Muscle layer of duodenum (tissue), 2 donors: ENCODE results near the gene FAM186B.

ENCODE experiments used
- H3K27ac ChIP-seq: one replicate; pipeline ENCODE4 v1.7.0; 2013; ENCODE audit warnings: mild to moderate bottlenecking, low read length
- H3K27me3 ChIP-seq: one replicate; pipeline ENCODE4 v1.7.0; 2013; ENCODE audit warnings: low read depth, mild to moderate bottlenecking, control low read depth, low read length
- H3K36me3 ChIP-seq, 2 donors: one replicate each; pipeline ENCODE4 v1.7.0; 2013; ENCODE audit warnings: low read length in 2 of 2, control low read depth in 1 of 2, mild to moderate bottlenecking in 1 of 2; ENCODE audit not compliant: insufficient read depth in 2 of 2, control insufficient read depth in 1 of 2
- H3K4me1 ChIP-seq, 2 donors: one replicate each; pipeline ENCODE4 v1.7.0; 2013; ENCODE audit warnings: low read length in 2 of 2, mild to moderate bottlenecking in 2 of 2, control low read depth in 1 of 2, moderate library complexity in 1 of 2; ENCODE audit not compliant: insufficient read depth in 2 of 2, control insufficient read depth in 1 of 2
- H3K4me3 ChIP-seq, 2 donors: one replicate each; pipeline ENCODE4 v1.7.0; 2013; ENCODE audit warnings: low read length in 2 of 2, low read depth in 1 of 2, mild to moderate bottlenecking in 1 of 2
- H3K9me3 ChIP-seq, 2 donors: one replicate each; pipeline ENCODE4 v1.7.0; 2013; ENCODE audit warnings: low read length in 2 of 2, control low read depth in 1 of 2, mild to moderate bottlenecking in 1 of 2; ENCODE audit not compliant: control insufficient read depth in 1 of 2
- donor health status: healthy.

FAM186B gene

GRCh38 chr12:49547090-49547690 lies 58.2 kb downstream of the FAM186B start:
- no peaks in the 10 kb centered on the region for H3K36me3 ChIP-seq
- no peaks in the 10 kb centered on the region for H3K9me3 ChIP-seq
- peaks cover 11% of the 10 kb centered on the region for H3K27me3 ChIP-seq
- H3K4me3 ChIP-seq = no peak overlapping the region
- H3K27ac ChIP-seq = no peak overlapping the region
- H3K4me1 ChIP-seq = peaks cover 0 to 8% of the 10 kb centered on the region in 2 donors

DNA sequence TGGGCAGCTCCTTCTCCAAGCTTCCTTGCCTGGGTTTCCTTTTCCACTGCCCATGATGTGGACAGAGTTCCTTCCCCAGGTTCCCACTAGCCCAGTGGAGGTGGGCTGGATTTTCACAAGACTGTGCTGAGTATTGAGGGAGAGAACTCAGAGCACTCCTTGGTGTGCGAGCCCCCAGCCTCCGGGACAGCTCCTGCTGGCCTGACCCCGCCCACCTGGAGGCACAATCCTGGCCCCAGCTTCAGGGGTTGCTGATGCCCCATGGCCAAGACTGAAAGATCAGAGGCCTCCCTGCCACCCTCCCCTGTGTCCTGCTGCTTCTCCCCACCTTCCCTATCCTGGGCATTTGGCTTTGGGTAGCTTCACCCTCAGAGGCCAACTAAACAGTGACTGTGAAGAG lies 59.0 kb downstream of the FAM186B start:
- Histone ChIP-seq H3K4me3 (no peak overlapping the region), H3K4me1 (peaks cover 0 to 8% of the 10 kb centered on the region in 2 donors), H3K36me3 (no peaks in the 10 kb centered on the region), H3K27me3 (peaks cover 11% of the 10 kb centered on the region), H3K27ac (no peak overlapping the region), H3K9me3 (no peaks in the 10 kb centered on the region)

DNA sequence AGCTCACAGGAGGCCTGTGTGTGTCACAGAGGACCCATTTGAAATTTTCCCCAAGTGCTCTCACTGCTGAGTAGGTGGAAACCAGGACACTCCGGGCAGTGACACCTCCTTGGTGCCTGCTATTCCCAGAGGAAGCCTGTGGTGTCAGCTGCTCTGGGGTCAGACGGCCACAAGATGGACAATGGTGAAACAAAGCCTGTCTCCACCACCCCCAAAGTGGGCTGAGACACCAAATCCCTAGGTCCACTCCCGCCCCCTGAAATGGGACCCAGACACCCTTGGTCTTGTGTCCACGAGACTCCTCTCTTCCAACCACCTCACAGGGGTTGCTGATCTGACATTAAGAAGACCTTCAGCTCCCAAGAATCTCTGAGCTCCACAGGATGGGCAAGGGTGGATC lies 59.6 kb downstream of the FAM186B start:
- H3K27ac ChIP-seq = no peak overlapping the region
- H3K9me3 ChIP-seq = no peaks in the 10 kb centered on the region
- H3K4me3 ChIP-seq = no peak overlapping the region
- no peaks in the 10 kb centered on the region for H3K36me3 ChIP-seq
- peaks cover 0 to 8% of the 10 kb centered on the region in 2 donors for H3K4me1 ChIP-seq
- peaks cover 11% of the 10 kb centered on the region for H3K27me3 ChIP-seq

GRCh38 chr12:49543914-49544815 lies 61.3 kb downstream of the FAM186B start:
- H3K27me3 ChIP-seq = peaks cover 17% of the 10 kb centered on the region
- no peak overlapping the region for H3K27ac ChIP-seq
- H3K36me3 ChIP-seq = no peaks in the 10 kb centered on the region
- H3K4me3 ChIP-seq = no peak overlapping the region
- H3K9me3 ChIP-seq = no peaks in the 10 kb centered on the region
- H3K4me1 ChIP-seq = peaks cover 0 to 8% of the 10 kb centered on the region in 2 donors

- Histone ChIP-seq H3K4me1 (peaks cover 0 to 6% of the 10 kb centered on the region in 2 donors), H3K9me3 (no peaks in the 10 kb centered on the region), H3K4me3 (no peak overlapping the region), H3K36me3 (no peaks in the 10 kb centered on the region), H3K27ac (no peak overlapping the region), H3K27me3 (peaks cover 15% of the 10 kb centered on the region)
Observed at GRCh38 chr12:49543221-49543913, 62.1 kb downstream of the FAM186B start.

DNA sequence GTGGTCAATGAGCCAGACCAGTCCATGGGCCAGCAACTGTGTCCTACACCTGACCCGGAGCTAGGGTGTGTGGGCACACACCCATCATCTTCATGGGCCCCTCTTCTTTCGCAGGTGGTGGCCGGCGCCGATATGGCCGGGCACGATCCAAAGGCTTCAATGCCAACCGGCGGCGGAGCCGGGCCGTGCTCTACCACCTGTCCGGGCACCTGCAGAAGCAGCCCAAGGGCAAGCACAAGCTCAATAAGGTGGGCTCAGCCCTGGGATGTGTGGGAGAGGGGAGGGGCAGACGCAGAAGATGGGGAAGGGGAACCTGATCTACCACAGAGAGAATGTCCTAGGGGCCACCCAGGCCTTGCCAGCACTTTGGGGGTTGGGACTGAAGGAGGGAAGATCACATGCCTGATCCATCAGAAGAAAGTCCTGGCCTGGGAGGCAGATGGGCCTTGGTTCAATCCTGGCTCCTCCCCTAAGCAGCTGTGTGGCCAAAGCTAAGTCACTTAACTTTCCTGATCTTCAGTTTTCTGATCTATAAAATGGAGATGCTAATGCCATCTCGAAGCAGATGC lies 62.8 kb downstream of the FAM186B start:
- H3K27ac ChIP-seq = no peak overlapping the region
- no peaks in the 10 kb centered on the region for H3K36me3 ChIP-seq
- no peaks in the 10 kb centered on the region for H3K9me3 ChIP-seq
- H3K27me3 ChIP-seq = peaks cover 15% of the 10 kb centered on the region
- H3K4me3 ChIP-seq = no peak overlapping the region
- peaks cover 0 to 10% of the 10 kb centered on the region in 2 donors for H3K4me1 ChIP-seq

DNA sequence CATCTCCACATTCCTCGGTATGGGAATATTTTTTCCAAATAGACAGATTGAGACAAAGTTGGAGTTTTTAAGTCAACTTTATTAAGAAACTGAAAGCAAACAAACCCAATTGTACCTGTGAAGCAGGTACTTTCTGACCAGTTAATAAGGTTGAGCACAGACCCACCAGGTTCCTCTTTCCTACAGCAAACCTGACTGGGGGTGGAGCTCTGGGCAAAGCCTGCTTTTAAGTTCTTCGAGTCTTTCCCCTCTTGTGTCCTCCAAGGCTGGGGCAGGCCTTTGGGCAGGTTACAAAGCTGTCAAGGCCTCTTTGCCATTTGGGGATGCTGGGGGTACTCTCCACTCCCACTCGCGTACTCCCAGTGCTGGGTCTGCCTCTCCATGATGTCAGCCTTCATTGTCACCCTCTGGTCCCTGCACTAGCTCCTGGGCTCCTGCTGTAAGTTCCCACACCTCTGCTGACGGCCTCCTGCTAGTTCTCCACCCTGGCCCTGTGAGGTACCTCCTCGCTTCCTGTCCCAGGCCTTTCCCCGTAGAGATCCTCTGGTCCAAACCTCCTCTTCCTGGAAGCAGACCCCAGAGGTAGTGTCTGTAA lies 63.4 kb downstream of the FAM186B start:
- Histone ChIP-seq H3K4me1 (peaks cover 3 to 16% of the 10 kb centered on the region in 2 donors), H3K27ac (no peak overlapping the region), H3K4me3 (no peak overlapping the region), H3K9me3 (no peaks in the 10 kb centered on the region), H3K27me3 (peaks cover 18% of the 10 kb centered on the region), H3K36me3 (no peaks in the 10 kb centered on the region)

DNA sequence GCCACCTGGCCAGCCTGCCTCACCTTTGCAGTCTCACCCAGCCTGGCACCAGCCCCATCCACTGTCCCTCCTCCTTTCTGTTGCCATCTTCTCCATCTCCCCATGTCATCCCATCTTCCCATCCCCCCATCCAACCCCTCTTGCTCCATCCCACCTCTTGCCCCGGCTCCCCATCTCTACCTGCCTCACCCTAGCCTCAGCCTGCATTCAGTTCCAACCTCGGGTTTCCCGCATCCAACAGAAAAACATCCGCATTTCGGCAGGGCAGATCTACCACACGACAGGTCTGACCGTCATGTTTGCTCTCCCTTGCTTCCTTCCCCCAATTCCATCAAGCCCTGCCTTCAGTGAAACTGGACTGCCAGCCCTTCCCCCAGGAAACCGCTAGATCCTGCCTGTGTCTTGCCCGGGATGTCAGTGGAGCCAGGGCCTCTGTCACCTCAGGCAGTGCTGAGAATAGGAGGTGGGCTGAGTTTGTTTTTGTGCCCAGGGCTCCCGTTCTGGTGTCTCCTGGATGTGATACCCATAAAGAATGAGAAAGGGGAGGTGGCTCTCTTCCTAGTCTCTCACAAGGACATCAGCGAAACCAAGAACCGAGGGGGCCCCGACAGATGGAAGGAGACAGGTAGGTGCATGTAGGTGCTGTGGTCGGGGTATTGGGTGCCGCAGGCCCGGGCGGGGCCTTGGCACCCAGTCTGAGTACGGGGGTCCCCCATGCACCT lies 64.1 kb downstream of the FAM186B start:
- H3K27me3 ChIP-seq = peaks cover 18% of the 10 kb centered on the region
- no peak overlapping the region for H3K27ac ChIP-seq
- H3K9me3 ChIP-seq = no peaks in the 10 kb centered on the region
- H3K4me1 ChIP-seq = peaks cover 3 to 16% of the 10 kb centered on the region in 2 donors
- H3K4me3 ChIP-seq = no peak overlapping the region
- H3K36me3 ChIP-seq = no peaks in the 10 kb centered on the region

- Histone ChIP-seq H3K27ac (no peak overlapping the region), H3K9me3 (no peaks in the 10 kb centered on the region), H3K4me1 (peaks cover 3 to 16% of the 10 kb centered on the region in 2 donors), H3K36me3 (no peaks in the 10 kb centered on the region), H3K27me3 (peaks cover 18% of the 10 kb centered on the region), H3K4me3 (no peak overlapping the region)
Observed at GRCh38 chr12:49540229-49541139, 65.0 kb downstream of the FAM186B start.
